COLO829 (cell line): Measurements from ENCODE around the gene RASL10A.

ENCODE experiments used
- DNase-seq: peaks from one replicate; pipeline ENCODE4 v3.0.0; 2012; ENCODE audit warnings: low spot score

Gene RASL10A

DNA sequence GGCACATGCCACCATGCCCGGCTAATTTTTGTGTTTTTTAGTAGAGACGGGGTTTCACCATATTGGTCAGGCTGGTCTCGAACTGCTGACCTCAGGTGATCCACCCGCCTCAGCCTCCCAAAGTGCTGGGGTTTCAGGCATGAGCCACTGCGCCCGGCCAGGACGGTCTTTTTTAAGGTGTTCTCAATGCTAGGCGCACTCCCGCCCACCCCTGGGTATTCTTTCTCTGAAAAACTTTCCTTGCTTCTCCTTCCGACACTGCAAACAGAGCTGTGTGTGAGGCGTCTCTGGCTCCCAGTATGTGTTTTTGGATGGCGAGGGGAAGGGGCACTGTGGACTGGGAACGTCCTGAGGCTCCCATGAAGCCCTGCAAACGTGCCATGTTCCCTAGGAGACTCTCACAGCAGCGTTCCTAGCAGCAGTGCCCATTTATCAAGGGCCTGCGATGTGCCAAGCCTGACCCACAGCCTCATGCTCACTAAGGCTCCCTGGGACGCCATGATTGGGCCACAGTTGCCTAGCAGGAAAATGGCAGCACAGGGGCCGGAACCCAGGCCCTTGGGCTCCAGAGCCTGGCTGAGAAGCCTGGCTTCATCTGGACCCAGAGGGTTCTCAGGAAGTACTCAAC lies 2.4 kb upstream of the RASL10A start:
- DNase-seq = no peak

DNA sequence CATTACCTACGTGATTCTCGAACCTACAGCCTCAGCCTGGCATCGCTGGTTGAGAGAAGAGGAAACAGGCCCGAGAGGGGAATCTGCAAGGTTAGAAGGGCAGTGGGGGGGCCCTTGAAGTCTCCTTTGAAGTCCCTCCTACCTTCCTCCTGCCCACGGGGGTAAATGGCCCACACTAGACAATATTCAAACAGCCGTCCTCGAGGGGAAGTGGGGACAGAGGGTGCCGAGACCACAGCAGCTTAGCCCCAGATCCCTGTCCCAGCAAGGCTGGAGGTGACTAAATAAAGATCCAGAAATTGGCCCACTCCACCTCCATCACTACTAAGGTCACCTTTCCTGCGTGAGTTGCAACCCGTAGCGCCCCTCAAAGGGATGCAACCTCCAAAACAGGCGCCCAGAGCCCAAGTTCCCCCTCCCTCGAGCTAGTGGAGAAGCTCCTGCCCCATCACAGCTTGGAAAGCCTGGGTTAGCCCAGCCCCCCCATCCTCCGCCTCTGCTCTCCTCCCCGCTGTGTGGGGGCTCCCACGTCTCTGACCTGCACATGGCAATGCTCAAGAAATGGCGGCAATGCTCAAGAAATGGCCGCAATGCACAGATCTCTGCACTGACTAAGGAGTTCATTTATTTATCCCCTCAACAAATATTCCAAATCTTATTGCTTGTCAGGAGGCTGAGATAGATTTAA lies 788 bp upstream of the RASL10A start:
- DNase-seq = no peak

DNA sequence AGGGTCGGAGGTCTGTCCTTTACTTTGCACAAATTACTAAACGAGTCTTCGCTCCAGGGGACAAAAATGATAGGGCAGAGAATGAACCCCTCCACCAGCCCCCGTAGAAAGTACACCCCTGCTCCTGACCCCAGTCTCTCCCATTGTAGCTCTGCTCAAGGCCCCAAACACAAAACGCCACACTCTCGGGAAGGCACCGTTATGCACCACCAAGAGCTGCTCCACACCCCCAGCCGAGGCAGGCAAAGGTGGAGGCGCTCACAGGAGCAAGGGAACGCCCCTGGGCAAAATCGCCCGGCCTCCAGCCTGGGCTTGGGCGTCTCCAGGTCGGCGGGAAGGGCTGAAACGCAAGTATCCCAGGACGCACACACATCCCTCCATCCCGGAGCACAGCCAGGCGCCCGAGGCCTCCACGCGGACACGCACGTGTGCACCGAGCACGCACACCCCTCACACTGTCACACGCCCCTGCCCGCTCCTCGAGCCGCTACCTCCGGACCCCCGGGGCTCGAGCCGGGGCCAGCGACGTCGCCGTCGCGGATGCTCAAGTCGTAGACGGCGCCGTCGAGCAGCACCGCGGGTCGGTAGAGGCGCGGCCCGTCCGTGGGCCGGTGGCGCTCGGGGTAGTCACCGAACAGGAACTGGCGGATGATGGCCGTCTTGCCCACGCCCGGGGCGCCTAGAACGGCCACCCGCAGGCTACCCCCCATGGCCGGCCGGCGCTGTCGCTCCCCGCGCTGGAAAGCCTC lies 786 bp downstream of the RASL10A start:
- no peak for DNase-seq

DNA sequence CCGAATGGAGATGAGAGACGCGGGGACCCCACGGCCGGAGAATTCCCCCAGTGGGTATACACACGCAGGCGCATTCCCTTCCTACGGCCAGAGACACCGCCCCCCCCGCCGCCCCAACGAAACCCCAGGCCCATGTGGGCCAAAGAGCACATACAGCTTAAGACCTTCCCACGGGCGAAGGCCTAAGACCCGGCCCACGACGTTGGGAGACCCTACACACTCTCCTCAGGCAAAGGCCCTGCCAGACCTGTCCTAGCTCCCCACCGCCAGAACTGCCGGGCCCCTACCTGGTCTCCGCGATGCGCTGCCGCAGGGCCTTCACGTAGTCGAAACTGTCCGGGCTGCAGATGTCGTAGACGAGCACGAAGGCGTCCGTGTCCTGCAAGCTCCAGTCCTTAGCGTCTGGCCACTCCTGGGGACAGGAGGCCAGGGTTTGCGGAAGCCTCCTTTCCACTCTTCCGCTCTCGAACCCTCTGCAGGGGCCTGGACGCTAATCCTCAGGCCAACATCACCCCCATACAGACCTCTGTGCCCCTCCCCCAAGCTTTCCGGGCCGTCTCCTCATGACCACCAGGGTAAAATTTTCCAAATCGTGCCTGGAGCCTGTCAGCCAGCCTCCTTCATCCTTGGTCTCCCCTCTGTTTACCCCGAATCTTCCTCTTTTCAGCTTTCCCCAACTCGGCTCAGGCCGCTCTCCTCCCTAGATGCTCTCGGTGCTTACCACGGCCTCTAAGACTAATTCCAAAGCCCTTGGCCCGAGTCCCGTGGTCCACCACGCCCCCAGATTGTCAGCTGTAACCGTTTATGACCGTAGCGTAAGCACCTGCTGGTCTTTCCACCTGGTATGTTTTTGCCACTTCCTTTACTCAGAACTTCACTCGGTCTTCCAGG lies 1.7 kb downstream of the RASL10A start:
- DNase-seq = no peak

DNA sequence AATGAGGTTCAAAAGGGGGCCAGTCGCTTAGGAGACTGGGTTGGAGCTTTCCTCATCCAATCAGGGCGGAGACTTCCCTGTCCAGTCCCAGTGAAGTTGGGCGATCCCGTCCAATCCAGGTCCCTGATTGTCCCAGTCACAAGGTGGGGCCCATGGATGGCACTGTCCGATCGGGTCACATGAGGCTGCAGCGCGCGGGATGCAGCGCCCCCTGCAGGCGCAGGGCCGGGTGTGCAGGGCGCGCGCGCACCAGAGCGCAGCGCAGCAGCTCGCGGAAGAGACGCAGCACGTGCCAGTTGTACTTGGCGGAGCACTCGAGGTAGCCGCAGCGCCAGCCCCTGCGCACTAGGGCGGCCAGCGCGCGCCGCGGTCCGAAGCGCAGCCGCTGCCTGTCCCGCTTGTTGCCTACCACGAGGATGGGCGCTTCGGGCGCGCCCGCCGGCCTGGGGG lies 2.3 kb downstream of the RASL10A start:
- peak; percentile 49 for DNase-seq

DNA sequence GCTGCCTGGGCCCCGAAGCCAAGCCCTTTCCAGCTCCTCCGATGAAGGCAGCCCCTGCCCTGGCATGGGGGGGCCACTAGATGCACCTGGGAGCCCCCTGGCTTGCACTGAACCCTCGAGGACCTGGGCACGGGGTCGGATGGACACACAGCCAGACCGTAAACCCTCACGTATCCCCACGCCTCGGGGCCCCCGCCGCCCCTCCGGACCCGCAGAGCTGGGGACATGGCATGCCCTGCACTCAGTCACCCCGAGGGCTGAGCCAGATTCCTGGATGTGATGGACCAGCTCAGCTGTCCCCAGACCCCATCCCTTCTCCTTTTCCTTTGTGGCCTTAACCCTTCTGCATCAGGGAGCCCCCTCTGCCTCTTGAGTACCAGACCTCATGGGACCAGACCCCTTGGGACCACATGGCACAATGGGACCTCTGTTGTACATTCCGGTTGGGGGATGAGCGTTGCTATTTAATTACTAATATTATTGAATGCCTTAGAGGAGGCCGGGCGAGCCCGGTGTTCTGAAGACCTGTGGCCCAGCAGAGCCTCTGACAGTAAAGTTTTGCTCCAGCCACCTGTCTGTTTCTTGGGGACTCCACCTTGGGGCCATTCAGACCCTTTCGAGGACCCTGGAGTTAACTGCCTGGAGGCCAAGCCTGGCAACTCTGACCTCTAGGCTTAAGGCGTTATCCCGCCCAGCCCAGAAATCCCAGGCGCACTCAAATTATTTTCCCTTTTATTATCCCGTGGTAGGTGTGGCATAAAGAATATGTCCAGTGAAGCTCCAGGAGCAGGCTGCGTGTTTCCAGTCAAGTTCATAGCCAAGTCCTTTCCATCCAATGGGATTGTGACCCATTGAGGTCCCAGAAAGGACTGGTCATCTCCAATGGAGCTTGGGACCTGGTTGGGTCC lies 3.0 kb downstream of the RASL10A start:
- peak; percentile 71 for DNase-seq

DNA sequence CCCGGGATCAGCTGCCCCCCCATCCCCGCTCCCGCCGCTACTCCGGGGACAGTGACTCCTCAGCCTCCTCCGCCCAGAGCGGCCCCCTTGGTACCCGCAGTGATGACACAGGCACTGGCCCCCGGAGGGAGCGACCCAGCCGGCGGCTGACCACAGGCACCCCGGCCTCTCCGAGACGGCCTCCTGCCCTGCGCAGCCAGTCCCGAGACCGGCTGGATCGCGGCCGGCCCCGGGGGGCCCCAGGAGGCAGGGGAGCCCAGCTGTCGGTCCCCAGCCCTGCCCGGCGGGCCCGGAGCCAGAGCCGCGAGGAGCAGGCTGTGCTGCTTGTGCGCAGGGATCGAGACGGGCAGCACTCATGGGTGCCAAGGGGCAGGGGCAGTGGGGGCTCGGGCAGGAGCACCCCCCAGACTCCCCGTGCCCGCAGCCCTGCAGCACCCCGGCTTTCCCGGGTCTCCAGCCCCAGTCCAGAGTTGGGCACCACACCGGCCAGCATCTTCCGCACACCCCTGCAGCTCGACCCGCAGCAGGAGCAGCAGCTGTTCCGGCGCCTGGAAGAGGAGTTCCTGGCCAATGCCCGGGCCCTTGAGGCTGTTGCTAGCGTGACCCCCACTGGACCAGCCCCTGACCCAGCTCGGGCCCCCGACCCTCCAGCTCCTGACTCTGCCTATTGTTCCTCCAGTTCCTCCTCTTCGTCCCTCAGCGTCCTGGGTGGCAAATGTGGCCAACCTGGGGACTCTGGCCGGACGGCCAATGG lies 3.9 kb downstream of the RASL10A start:
- DNase-seq = no peak

DNA sequence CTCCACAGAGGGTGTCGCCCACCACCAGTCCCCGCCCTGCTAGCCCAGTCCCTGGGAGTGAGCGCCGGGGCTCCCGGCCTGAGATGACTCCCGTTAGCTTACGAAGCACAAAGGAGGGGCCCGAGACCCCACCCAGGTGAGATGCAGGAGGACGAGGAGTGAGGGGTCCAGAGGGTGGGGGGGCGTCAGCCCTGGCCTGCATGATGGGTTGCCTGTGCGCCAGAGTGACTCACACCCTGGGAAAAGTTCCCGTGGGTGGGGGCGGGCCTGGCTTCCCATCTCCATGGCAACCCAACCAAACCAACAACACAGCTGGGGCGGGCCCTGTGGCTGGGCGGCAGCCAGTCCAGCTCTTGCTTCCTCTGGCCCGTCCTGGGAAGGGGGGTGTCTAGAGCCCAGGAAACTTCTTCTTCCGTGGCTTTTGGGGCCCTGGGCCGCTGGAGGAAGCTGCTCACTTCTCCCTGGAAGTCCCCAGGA lies 4.6 kb downstream of the RASL10A start:
- DNase-seq = peak; percentile 99

DNA sequence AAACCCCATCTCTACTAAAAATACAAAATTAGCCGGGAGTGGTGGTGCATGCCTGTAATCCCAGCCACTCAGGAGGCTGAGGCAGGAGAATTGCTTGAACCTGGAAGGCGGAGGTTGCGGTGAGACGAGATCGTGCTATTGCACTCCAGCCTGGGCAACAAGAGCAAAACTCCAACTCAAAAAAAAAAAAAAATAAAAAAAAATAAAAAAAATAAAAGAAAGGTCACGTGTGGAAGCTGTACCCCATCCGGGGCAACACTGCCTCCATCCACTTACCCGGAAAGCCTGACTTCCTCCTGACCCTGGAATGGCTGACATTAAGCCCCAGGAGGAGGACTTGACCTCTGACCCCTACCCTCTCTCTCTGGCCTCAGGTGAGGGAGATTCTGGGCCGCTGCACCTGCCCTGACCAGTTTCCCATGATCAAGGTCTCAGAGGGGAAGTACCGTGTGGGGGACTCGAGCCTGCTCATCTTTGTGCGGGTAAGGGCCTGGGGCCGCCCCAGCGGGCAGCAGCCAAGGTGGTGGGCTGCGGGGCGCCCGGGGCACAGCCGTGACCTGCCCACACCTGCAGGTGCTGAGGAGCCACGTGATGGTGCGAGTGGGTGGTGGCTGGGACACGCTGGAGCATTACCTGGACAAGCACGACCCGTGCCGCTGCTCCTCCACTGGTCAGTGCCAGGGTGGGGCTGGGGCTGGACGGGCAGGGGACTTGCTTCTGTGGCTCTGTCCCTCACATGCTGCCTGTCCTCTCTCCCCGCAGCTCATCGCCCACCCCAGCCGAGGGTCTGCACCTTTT lies 5.2 kb downstream of the RASL10A start:
- DNase-seq = no peak

DNA sequence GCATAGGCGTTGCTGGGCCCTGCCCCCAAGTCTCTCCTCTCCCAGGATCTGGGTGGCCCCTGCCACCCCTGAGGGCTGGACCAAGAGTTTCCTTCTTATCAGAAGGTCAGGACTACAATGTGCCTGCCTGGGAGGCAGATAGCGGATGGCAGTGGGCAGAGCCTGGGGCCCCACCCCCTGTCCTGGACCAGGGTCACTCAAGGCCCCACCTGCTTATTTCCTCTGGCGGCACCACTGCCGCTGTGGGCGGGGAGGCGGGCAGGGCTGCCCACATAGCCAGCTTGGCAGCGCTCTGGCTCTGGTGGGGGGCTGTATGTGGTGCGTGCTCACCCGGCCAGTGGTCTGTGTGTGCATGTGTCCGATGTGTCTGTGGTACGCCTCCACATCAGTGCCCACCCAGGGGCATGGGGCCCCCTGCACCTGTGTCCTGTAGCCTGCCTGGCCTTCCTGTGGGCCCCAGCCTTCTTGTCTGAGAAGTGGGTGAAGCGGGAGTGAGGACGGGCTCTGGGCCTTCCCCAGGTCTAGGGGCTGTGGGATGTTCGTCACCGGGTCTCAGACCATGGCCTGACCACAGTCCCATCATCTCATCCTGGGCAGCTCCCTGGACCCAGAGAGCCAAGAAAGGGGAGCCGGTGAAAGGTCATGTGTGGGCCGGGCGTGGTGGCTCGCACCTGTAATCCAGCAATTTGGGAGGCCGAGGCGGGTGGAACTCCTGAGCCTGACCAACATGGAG lies 6.0 kb downstream of the RASL10A start:
- no peak for DNase-seq

DNA sequence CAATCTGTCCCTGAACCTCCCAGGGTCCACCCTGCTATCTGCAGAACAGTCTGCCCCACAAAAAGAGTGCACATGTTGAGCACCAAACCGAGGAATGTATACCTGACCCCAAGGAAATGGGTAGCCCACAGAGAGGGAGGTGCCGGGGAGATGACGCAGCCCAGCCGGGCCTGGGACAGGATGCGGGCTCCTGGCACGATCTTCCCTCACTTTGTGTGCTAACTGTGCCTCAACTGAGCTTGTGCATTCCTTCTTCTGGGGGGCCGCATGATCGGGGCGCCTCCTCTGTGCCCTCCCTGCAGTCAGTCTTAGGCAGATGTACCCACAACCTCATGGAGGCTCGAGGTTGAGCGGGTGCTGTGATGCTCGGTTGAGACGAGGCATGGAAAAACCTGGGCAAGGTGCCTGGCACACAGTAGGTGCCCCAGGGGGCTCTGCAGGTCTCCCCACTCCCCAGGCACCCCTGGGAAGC lies 6.7 kb downstream of the RASL10A start:
- no peak for DNase-seq

DNA sequence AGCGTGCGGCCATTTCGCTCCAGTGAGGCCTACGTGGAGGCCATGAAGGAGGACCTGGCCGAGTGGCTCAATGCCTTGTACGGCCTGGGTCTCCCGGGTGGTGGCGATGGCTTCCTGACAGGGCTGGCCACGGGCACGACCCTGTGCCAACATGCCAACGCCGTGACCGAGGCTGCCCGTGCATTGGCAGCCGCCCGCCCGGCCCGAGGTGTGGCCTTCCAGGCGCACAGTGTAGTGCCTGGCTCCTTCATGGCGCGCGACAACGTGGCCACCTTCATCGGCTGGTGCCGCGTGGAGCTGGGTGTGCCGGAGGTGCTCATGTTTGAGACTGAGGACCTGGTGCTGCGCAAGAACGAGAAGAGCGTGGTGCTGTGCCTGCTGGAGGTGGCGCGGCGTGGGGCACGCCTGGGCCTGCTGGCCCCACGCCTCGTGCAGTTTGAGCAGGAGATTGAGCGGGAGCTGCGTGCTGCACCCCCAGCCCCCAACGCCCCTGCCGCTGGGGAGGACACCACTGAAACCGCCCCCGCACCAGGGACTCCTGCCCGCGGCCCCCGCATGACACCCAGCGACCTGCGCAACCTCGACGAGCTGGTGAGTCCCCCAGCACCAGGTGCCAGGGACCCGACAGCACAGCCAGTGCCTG lies 7.2 kb downstream of the RASL10A start:
- no peak for DNase-seq

DNA sequence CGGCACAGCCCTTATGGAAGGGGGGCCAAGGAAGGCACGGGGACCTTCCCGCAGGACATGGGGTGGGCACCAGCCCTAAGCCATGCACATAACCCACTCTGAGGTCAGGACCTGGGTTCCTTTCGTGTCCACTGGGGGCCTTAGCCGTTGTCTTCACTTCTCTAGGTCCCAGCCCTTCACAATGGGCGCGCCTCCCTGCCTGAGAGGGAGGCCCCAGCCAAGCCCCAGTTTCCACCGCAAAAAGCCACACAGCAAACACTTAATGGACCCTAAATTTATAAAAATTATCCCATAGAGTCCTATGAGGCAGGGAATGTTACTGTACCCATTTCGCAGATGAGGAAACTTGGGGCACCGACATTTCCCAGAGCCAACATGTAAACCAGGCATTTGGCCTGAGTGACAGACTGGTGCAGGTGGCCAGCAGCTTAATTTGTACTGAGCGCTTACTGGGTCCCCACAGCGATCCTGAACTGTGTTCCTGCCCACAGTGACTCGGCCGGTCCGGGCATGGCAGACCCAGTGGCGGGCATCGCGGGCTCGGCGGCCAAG lies 7.8 kb downstream of the RASL10A start:
- no peak for DNase-seq

DNA sequence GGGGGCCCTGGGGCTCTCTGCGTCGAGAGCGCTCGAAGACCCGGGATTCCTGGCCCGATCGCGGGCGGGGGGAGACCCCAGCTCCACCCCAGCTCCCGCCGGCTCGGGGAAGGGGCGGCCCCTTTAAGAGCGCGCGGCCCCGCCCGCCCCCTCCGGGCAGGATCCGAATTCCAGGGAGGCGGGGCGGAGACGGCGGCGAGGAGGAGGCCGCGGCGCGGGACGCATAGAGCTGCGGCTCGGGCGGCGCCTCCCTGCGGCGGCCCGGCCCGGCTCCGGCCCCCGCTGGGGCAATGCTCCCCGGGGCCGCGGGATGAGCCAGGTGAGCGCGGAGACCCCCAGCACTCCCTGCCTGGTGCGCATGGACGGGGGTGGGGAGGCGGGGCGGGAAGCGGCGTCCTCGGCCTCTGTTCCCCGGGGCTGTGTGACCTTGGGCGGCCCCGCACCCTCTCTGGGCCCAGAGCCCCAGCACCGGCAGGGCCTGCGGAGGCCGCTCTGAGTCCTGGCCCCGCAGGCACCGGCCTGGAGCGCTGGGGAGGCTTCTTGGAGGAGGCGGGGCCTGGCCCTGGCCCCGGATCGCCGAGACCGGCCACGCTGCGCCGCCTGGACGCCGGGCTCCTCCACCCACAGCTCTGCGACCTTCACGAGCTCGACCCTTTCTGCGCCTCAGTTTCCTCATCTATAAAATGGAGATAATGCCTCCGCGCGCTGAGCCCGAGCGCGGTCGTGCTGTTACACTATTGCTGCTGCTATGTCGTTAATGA lies 8.5 kb downstream of the RASL10A start:
- DNase-seq = peak; percentile 79

DNA sequence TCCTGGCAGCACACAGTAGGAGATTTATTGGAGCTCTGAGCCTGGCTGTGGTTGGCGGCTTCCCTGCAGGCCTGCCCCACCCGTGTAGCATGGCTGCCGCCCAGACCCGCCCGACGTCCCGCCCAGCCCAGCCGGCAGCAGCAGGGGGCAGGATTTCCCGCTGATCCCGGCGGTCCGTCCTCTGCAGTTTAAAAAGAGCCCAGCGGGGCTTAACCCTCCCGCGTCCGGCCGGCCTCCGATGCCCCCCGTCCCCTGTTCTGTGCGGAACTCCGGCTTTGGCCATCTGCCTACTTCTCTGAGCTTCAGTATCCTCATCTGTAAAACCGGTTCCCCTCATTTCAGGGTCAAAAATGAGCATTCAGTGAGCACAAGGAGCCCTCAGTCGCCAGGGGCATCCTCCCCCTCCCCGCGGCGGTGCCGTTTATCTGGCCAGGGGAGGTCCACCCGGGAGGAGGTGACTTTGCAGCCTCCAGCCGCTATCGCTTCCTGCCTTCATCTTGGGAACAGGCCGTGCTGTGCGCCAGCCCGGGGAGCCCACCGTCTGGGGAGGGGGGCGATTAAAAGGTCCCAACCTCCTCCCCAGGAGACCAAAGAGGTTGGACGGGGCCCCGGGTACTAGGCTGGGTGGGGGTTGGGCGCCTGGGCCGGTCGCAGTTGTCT lies 9.2 kb downstream of the RASL10A start, which contains the start of gene GAS2L1:
TSS of gene GAS2L1 (plus strand) at position 476 of the 660 bp plus-strand sequence. CDS start 1,456 bp downstream, outside the sequence.
- DNase-seq = peak; percentile 92

DNA sequence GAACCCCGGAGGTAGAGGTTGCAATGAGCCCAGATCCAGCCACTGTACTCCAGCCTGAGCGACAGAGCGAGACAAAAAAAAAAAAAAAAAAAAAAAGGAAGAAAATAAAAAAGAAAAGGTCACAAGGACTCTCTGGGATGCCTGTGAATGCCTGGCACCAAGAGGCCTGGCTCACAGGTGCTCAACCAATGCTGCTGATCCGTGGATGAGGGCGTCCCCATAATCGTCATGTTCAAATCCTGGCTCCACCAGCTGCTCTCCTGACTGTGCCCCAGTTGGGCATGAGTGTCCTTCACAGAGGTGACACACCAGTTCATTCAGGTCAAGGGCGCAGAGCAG lies 9.7 kb downstream of the RASL10A start:
- no peak for DNase-seq
